HepG2 (cell line): Measurements from ENCODE around the gene ALG8. TPM values are rescaled to one million over a fixed set of nuclear protein-coding genes. Genes with fewer than 3 reads are reported as not detected.

Source experiments
- CHD4 ChIP-seq: fragments of 200-600 bp; sonication (generic); IDR thresholded peaks from 2 replicates; pipeline ENCODE4 v1.7.0; 2017; ENCODE audit warnings: mild to moderate bottlenecking, low read length, borderline replicate concordance
- HHEX ChIP-seq: IDR thresholded peaks from 2 replicates; pipeline ENCODE4 v1.6.1; 2016; ENCODE audit warnings: control low read depth
- MLLT10 ChIP-seq: sonication (generic); formaldehyde crosslinking; IDR thresholded peaks from 2 replicates; pipeline ENCODE4 v1.4.0; 2020; ENCODE audit warnings: missing genetic modification reagents
- SNAPC2 ChIP-seq: sonication (generic); formaldehyde crosslinking; IDR thresholded peaks from 2 replicates; pipeline ENCODE4 v1.8.1; 2022; ENCODE audit warnings: mild to moderate bottlenecking, missing genetic modification reagents
- TCF7 ChIP-seq: sonication (generic); IDR thresholded peaks from 2 replicates; pipeline ENCODE4 v1.6.1; 2016; ENCODE audit warnings: antibody characterized with exemption, low read depth
- ZMYM4 ChIP-seq: sonication (generic); formaldehyde crosslinking; IDR thresholded peaks from 2 replicates; pipeline ENCODE4 v1.8.1; 2023; ENCODE audit warnings: mild to moderate bottlenecking, missing genetic modification reagents
- ZSCAN9 ChIP-seq: IDR thresholded peaks from 2 replicates; pipeline ENCODE4 v1.6.1; 2016; ENCODE audit warnings: borderline replicate concordance
- polyA plus RNA-seq, 8 experiments: library from polyadenylated mRNA; depleted of rRNA in 3 of 8; stranded (reverse) in 7 of 8; unstranded in 1 of 8; fragments of >200 nt; fragmentation: Illumina TruSeq in 4 of 8; extraction: Trizol in 4 of 8; gene quantifications; 2 replicates each; pipeline versions ENCODE4 v1.2.1 to v1.2.3, GENCODE V29; 2011 to 2016; ENCODE audit warnings: low read depth in 4 of 8, missing spikeins in 1 of 8, mixed read lengths in 1 of 8; ENCODE audit not compliant: insufficient read depth in 1 of 8
- total RNA-seq, 5 experiments: library from RNA; depleted of rRNA; stranded (reverse); fragments of >200 nt; fragmentation: Illumina TruSeq; extraction: Trizol; gene quantifications; 2 replicates each; pipeline ENCODE4 v1.2.3, GENCODE V29; 2016; ENCODE audit warnings: low read depth in 1 of 5
- TF ChIP-seq, protein P1 (sequence below): sonication (generic); formaldehyde crosslinking; IDR thresholded peaks from 2 replicates; pipeline ENCODE4 v1.4.0; 2020; ENCODE audit warnings: missing genetic modification reagents, mild to moderate bottlenecking, borderline replicate concordance
- TF ChIP-seq, protein P2 (sequence below): sonication (generic); formaldehyde crosslinking; IDR thresholded peaks from 2 replicates; pipeline ENCODE4 v1.4.0; 2020; ENCODE audit warnings: missing genetic modification reagents, borderline replicate concordance
- TF ChIP-seq, protein P3 (sequence below): sonication (generic); formaldehyde crosslinking; IDR thresholded peaks from 2 replicates; pipeline ENCODE4 v1.4.0; 2020; ENCODE audit warnings: mild to moderate bottlenecking, missing genetic modification reagents, borderline replicate concordance
- TF ChIP-seq, protein P4 (sequence below): sonication (generic); formaldehyde crosslinking; IDR thresholded peaks from 2 replicates; pipeline ENCODE4 v1.5.0; 2020; ENCODE audit warnings: missing genetic modification reagents, mild to moderate bottlenecking, borderline replicate concordance

The ALG8 gene
- total and polyA plus RNA-seq, 2 of the 13 experiments (the other 11 are each of a cell fraction or from before 2014, with no cell fraction given) = 75.8 to 88.0 TPM

DNA sequence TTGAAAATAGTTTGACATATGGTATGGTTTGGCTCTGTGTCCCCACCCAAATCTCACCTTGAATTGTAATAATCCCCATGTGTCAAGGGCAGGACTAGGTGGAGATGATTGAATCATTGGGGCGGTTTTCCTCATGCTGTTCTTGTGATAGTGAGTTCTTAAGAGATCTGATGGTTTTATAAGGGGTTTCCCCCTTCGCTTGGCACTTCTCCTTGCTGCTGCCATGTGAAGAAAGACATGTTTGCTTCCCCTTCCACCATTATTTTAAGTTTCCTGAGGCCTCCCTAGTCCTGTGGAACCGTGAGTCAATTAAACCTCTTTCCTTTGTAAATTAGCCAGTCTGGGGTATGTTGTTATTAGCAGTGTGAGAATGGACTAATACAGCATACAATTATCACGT lies 41.3 kb upstream of the ALG8 start (continued):
- TF ChIP-seq, protein P1, sequence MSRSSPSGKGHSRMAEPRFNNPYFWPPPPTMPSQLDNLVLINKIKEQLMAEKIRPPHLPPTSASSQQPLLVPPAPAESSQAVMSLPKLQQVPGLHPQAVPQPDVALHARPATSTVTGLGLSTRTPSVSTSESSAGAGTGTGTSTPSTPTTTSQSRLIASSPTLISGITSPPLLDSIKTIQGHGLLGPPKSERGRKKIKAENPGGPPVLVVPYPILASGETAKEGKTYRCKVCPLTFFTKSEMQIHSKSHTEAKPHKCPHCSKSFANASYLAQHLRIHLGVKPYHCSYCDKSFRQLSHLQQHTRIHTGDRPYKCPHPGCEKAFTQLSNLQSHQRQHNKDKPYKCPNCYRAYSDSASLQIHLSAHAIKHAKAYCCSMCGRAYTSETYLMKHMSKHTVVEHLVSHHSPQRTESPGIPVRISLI (CRISPR knock-in tag) = no peak
- TF ChIP-seq SNAPC2 (CRISPR knock-in tag) = no peak
- TF ChIP-seq, protein P2, sequence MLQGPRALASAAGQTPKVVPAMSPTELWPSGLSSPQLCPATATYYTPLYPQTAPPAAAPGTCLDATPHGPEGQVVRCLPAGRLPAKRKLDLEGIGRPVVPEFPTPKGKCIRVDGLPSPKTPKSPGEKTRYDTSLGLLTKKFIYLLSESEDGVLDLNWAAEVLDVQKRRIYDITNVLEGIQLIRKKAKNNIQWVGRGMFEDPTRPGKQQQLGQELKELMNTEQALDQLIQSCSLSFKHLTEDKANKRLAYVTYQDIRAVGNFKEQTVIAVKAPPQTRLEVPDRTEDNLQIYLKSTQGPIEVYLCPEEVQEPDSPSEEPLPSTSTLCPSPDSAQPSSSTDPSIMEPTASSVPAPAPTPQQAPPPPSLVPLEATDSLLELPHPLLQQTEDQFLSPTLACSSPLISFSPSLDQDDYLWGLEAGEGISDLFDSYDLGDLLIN (CRISPR knock-in tag) = no peak
- TF ChIP-seq MLLT10 (CRISPR knock-in tag) = no peak
- TF ChIP-seq, protein P3, sequence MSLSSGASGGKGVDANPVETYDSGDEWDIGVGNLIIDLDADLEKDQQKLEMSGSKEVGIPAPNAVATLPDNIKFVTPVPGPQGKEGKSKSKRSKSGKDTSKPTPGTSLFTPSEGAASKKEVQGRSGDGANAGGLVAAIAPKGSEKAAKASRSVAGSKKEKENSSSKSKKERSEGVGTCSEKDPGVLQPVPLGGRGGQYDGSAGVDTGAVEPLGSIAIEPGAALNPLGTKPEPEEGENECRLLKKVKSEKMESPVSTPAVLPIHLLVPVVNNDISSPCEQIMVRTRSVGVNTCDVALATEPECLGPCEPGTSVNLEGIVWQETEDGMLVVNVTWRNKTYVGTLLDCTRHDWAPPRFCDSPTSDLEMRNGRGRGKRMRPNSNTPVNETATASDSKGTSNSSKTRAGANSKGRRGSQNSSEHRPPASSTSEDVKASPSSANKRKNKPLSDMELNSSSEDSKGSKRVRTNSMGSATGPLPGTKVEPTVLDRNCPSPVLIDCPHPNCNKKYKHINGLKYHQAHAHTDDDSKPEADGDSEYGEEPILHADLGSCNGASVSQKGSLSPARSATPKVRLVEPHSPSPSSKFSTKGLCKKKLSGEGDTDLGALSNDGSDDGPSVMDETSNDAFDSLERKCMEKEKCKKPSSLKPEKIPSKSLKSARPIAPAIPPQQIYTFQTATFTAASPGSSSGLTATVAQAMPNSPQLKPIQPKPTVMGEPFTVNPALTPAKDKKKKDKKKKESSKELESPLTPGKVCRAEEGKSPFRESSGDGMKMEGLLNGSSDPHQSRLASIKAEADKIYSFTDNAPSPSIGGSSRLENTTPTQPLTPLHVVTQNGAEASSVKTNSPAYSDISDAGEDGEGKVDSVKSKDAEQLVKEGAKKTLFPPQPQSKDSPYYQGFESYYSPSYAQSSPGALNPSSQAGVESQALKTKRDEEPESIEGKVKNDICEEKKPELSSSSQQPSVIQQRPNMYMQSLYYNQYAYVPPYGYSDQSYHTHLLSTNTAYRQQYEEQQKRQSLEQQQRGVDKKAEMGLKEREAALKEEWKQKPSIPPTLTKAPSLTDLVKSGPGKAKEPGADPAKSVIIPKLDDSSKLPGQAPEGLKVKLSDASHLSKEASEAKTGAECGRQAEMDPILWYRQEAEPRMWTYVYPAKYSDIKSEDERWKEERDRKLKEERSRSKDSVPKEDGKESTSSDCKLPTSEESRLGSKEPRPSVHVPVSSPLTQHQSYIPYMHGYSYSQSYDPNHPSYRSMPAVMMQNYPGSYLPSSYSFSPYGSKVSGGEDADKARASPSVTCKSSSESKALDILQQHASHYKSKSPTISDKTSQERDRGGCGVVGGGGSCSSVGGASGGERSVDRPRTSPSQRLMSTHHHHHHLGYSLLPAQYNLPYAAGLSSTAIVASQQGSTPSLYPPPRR (CRISPR knock-in tag) = no peak
- TF ChIP-seq ZMYM4 (CRISPR knock-in tag) = no peak
- no peak for TF ChIP-seq HHEX (CRISPR knock-in tag)
- TF ChIP-seq, protein P4, sequence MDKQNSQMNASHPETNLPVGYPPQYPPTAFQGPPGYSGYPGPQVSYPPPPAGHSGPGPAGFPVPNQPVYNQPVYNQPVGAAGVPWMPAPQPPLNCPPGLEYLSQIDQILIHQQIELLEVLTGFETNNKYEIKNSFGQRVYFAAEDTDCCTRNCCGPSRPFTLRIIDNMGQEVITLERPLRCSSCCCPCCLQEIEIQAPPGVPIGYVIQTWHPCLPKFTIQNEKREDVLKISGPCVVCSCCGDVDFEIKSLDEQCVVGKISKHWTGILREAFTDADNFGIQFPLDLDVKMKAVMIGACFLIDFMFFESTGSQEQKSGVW (CRISPR knock-in tag) = no peak
- TF ChIP-seq ZSCAN9 (CRISPR knock-in tag) = no peak
- no peak for TF ChIP-seq TCF7
- TF ChIP-seq CHD4 = no peak
